ENCODE results near the gene UBE2H. TPM values are rescaled to one million over a fixed set of nuclear protein-coding genes. Genes with fewer than 3 reads are reported as not detected.
A peak's percentile ranks its signal among the peaks of the same experiment; 100 is the strongest.

The UBE2H gene
- total RNA-seq, 1 donor from 2014 or later, result 104 TPM

DNA sequence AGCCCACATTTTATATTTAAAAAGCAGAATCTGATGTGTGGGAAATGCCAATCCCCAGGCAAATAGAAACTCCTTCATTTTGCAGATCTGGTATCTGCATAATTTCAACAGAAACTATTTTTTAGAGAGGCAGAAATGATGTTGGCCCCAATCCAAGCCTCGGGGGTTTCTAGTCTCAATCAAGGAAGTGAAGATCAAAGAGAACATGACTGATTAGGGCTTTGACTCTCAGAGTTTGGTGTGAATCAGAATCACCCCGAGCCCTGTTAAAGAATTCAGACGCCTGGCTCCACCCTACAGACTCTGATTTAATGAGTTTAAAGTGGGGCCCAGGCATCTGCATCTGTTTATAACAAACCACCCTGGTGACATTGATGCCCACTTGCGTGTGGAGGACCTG, 36.7 kb upstream of the UBE2H start:
- peak; percentile 58 to 77 for DNase-seq (ENCODE audit: low spot score in 2 of 2, unreplicated experiment in 2 of 2)
- Mint-ChIP-seq H3K4me1 (peaks cover 14% of the 10 kb centered on the region), H3K36me3 (no peaks in the 10 kb centered on the region), H3K9me3 (no peaks in the 10 kb centered on the region), H3K27ac (peak overlapping the region; percentile 94), H3K4me3 (no peak overlapping the region), H3K27me3 (ENCODE audit: low read depth) (no peaks in the 10 kb centered on the region)
- TF ChIP-seq, protein P1, sequence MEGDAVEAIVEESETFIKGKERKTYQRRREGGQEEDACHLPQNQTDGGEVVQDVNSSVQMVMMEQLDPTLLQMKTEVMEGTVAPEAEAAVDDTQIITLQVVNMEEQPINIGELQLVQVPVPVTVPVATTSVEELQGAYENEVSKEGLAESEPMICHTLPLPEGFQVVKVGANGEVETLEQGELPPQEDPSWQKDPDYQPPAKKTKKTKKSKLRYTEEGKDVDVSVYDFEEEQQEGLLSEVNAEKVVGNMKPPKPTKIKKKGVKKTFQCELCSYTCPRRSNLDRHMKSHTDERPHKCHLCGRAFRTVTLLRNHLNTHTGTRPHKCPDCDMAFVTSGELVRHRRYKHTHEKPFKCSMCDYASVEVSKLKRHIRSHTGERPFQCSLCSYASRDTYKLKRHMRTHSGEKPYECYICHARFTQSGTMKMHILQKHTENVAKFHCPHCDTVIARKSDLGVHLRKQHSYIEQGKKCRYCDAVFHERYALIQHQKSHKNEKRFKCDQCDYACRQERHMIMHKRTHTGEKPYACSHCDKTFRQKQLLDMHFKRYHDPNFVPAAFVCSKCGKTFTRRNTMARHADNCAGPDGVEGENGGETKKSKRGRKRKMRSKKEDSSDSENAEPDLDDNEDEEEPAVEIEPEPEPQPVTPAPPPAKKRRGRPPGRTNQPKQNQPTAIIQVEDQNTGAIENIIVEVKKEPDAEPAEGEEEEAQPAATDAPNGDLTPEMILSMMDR (IDR thresholded peaks at IDR 0.05; ENCODE audit: unreplicated experiment), result no peak

DNA sequence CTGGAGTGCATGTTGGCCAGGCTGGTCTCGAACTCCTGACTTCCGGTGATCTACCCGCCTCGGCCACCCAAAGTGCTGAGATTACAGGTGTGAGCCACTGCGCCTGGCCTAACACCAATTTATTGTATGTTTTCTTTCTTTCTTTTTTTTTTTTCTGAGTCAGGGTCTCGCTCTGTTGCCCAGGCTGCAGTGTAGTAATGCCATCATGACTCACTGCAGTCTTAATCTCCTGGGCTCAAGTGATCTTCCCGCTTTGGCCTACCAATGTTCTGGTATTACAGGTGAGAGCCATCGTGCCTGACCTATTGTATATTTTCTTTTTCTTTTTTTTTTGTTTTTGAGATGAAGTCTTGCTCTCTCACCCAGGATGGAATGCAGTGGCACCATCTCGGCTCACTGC, 33.8 kb upstream of the UBE2H start:
- Mint-ChIP-seq H3K27me3 (ENCODE audit: low read depth) (no peaks in the 10 kb centered on the region), H3K9me3 (no peaks in the 10 kb centered on the region)

DNA sequence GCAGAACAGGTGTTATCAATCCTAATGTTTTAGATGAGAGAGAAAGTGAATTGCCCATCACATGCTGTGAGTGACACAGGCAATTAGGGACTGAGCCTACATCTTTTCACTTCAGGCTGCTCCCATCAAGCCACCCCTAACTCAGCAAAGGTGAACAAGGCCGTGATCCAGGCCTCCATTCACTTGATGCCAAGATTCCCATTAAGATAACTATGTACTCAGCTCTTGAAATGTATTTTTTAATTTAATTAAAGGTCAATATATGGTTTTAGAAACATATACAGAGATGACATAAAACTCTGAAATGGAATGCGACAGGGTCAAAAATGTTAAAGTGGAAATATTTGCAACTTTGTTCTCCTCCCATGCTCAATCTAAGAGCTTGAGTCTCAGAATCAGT, 27.9 kb upstream of the UBE2H start:
- Mint-ChIP-seq H3K9me3 (no peaks in the 10 kb centered on the region), H3K27me3 (ENCODE audit: low read depth) (no peaks in the 10 kb centered on the region), H3K36me3 (no peaks in the 10 kb centered on the region), H3K27ac (peak overlapping the region; percentile 34), H3K4me3 (no peak overlapping the region), H3K4me1 (peaks cover 29% of the 10 kb centered on the region)
- TF ChIP-seq, protein P1 (IDR thresholded peaks at IDR 0.05; ENCODE audit: unreplicated experiment), result no peak
- DNase-seq (ENCODE audit: low spot score in 2 of 2, unreplicated experiment in 2 of 2), result no peak

More for the DNA sequence above, 33.8 kb upstream of the UBE2H start:
- H3K36me3 Mint-ChIP-seq, result no peaks in the 10 kb centered on the region
- H3K4me3 Mint-ChIP-seq, result no peak overlapping the region
- no peak overlapping the region for H3K27ac Mint-ChIP-seq
- TF ChIP-seq, protein P1 (IDR thresholded peaks at IDR 0.05; ENCODE audit: unreplicated experiment), result no peak
- H3K4me1 Mint-ChIP-seq, result peaks cover 25% of the 10 kb centered on the region
- no peak for DNase-seq (ENCODE audit: low spot score in 2 of 2, unreplicated experiment in 2 of 2)

DNA sequence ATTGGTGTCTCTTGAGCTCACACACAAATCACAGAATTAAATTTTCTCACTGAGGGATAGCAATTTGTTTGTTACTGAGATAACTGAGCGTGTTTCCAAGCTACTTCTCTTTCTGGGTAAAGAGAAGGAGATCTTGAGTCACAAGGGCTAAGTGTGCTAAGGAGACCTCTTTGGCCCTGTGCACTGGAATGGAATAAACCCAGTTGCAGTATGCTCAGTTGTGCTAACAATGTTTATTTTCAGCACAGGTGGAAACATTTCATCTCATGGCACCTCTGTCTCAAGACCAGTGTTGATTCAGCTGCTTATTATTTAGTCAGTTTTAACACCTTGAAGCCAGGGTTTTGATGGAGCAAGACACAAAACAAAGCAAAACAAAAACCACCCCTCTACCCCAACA, 22.5 kb upstream of the UBE2H start:
- TF ChIP-seq, protein P1 (IDR thresholded peaks at IDR 0.05; ENCODE audit: unreplicated experiment), result no peak
- Mint-ChIP-seq H3K27ac (peak overlapping the region; percentile 2), H3K9me3 (no peaks in the 10 kb centered on the region), H3K27me3 (ENCODE audit: low read depth) (no peaks in the 10 kb centered on the region), H3K4me1 (peaks cover 16% of the 10 kb centered on the region), H3K4me3 (no peak overlapping the region), H3K36me3 (no peaks in the 10 kb centered on the region)
- no peak for DNase-seq (ENCODE audit: low spot score in 2 of 2, unreplicated experiment in 2 of 2)

DNA sequence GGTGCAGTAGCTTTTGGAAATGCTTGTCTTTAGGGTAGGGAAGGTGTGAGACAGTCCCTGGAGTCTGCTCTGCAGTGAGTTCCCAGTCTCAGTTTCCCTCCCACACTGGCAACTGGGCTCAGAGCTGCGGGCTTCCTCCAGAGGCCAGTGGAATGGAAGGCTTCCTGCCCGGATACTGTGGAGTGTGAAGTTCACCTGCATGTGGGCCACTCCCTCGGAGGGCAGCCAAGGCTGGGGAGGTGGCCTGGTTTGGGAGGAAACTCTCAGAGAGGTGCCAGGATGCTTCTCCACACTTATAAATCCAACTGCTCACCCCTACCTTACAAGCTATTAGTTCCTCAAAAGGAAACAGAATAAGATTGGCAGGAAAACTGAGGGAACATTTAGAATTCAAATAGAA, 18.1 kb upstream of the UBE2H start:
- Mint-ChIP-seq H3K4me1 (peaks cover 19% of the 10 kb centered on the region), H3K27ac (peak overlapping the region; percentile 99), H3K27me3 (ENCODE audit: low read depth) (no peaks in the 10 kb centered on the region), H3K9me3 (no peaks in the 10 kb centered on the region), H3K4me3 (no peak overlapping the region), H3K36me3 (no peaks in the 10 kb centered on the region)
- DNase-seq (ENCODE audit: low spot score in 2 of 2, unreplicated experiment in 2 of 2), result no peak
- TF ChIP-seq, protein P1 (IDR thresholded peaks at IDR 0.05; ENCODE audit: unreplicated experiment), result no peak

DNA sequence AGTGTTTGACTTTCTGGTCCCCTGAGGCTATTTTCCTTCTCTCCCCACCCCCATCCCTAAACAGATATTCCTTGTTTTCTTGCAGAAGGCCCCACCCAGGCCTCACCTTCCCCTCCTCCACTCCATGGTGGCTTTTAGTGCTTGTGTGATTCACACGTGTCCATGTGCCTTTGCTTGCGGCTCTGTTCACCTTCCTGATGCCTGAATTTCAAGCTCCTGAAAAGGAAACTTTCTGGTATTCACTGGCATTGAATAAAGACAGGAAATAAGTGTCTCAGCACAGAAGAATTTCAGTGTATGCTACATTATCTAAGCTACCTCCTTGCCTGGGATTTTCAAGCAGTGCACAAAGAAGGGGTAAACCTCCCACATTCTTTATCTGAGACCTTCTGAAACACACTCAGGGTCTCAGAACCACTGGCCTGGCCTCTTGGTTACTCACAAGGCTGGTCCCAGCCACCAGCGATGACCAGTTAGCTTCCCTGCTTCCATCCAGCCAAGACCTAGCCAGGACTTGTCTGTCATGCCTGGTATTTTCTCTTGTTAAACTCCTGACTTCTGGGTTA, 17.2 kb upstream of the UBE2H start:
- H3K27ac Mint-ChIP-seq, result peak overlapping the region; percentile 99
- H3K27me3 Mint-ChIP-seq (ENCODE audit: low read depth), result no peaks in the 10 kb centered on the region
- DNase-seq (ENCODE audit: low spot score in 2 of 2, unreplicated experiment in 2 of 2), result no peak
- H3K36me3 Mint-ChIP-seq, result no peaks in the 10 kb centered on the region
- TF ChIP-seq, protein P1 (IDR thresholded peaks at IDR 0.05; ENCODE audit: unreplicated experiment), result no peak
- H3K4me3 Mint-ChIP-seq, result peak overlapping the region; percentile 3
- peaks cover 19% of the 10 kb centered on the region for H3K4me1 Mint-ChIP-seq
- H3K9me3 Mint-ChIP-seq, result no peaks in the 10 kb centered on the region
